Bone marrow (tissue), 2 donors: ENCODE results near the gene CBARP.
"Not testable (repeated sequence)": the region's sequence is repeated elsewhere in the genome, so short reads cannot be mapped to it uniquely, and the experiment has no call there.

ENCODE experiments used
- DNase-seq, 2 donors: peaks; one replicate each; lab custom pipeline; 2025; lab: John Stamatoyannopoulos, UW

The CBARP gene

GRCh38 chr19:1213391-1214286 lies 24.2 kb downstream of the CBARP start:
- peak; percentile 44 to 94 for DNase-seq

GRCh38 chr19:1211494-1212234 lies 26.1 kb downstream of the CBARP start:
- DNase-seq: no peak

GRCh38 chr19:1210227-1210538 lies 27.6 kb downstream of the CBARP start:
- no peak for DNase-seq

- not testable (repeated sequence) for DNase-seq
Observed at GRCh38 chr19:1208830-1209229, 29.0 kb downstream of the CBARP start.

- peak; percentile 32 to 46 for DNase-seq
Observed at GRCh38 chr19:1206864-1207450, 30.8 kb downstream of the CBARP start.

- no peak for DNase-seq
Observed at GRCh38 chr19:1206150-1206863, 31.5 kb downstream of the CBARP start.

GRCh38 chr19:1205114-1206099 lies 32.4 kb downstream of the CBARP start, which contains the start of gene STK11:
STK11 (plus strand) TSS chr19:1205778; CDS start chr19:1206914, 1,136 bp downstream.
- DNase-seq: peak; percentile 92 to 96

- DNase-seq: not testable (repeated sequence)
Observed at GRCh38 chr19:1200614-1201013, 37.2 kb downstream of the CBARP start.

- no peak for DNase-seq
Observed at GRCh38 chr19:1199531-1199930, 38.3 kb downstream of the CBARP start.

- DNase-seq: no peak
Observed at GRCh38 chr19:1189419-1189818, 48.4 kb downstream of the CBARP start.

- DNase-seq: no peak
Observed at GRCh38 chr19:1183543-1184172, 54.1 kb downstream of the CBARP start.

GRCh38 chr19:1182727-1183126 lies 55.1 kb downstream of the CBARP start:
- DNase-seq: no peak

GRCh38 chr19:1182068-1182467 lies 55.7 kb downstream of the CBARP start:
- no peak for DNase-seq

- DNase-seq: no peak
Observed at GRCh38 chr19:1181606-1182005, 56.2 kb downstream of the CBARP start.
